ENCODE measurements around the gene TBK1.
"Not testable (repeated sequence)": the region's sequence is repeated elsewhere in the genome, so short reads cannot be mapped to it uniquely, and the experiment has no call there.

Gene TBK1

GRCh38 chr12:64538121-64538520, 86.2 kb downstream of the TBK1 start:
- ATAC-seq (no peak), DNase-seq (no peak)
- no peak overlapping the region for H3K27ac Mint-ChIP-seq
- no peaks in the 10 kb centered on the region for H3K9me3 Mint-ChIP-seq
- H3K27me3 Mint-ChIP-seq: no peaks in the 10 kb centered on the region
- no peak overlapping the region for H3K4me3 Mint-ChIP-seq
- no peaks in the 10 kb centered on the region for H3K4me1 Mint-ChIP-seq

GRCh38 chr12:64542409-64543047, 90.6 kb downstream of the TBK1 start:
- H3K4me1 Mint-ChIP-seq, H3K4me3 Mint-ChIP-seq, H3K27ac Mint-ChIP-seq, H3K9me3 Mint-ChIP-seq, DNase-seq, ATAC-seq, H3K27me3 Mint-ChIP-seq: not testable (repeated sequence)

- Mint-ChIP-seq H3K27ac (no peak overlapping the region), H3K27me3 (no peaks in the 10 kb centered on the region), H3K4me3 (no peak overlapping the region), H3K9me3 (no peaks in the 10 kb centered on the region), H3K4me1 (peaks cover 4% of the 10 kb centered on the region)
- DNase-seq: no peak
- no peak for ATAC-seq
Measured at GRCh38 chr12:64544371-64545080, 92.6 kb downstream of the TBK1 start.

GRCh38 chr12:64545081-64545382, 93.1 kb downstream of the TBK1 start:
- Mint-ChIP-seq H3K27me3 (no peaks in the 10 kb centered on the region), H3K9me3 (no peaks in the 10 kb centered on the region), H3K27ac (no peak overlapping the region), H3K4me1 (peaks cover 9% of the 10 kb centered on the region), H3K4me3 (no peak overlapping the region)
- no peak for DNase-seq
- no peak for ATAC-seq

DNA sequence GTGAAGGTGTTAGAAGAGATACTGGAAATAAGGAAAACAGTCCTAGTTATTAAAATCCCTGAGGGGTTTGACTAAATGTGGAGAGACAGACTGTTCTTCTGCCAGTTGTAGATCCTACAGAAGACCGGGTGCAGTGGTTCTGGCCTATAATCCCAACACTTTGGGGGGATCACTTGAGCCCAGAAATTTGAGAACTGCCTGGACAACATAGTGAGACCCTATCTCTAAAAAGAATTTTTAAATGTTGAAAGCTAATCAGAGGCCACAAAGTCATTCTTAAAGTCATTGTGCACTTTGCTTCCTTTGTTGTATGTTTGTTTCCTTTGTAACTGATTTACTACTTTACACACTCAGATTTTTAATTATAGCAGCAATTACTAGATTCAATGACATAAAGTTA, 97.2 kb downstream of the TBK1 start:
- DNase-seq (no peak), ATAC-seq (no peak)
- peak overlapping the region in 1 of 2 donors; percentile 88 for H3K27ac Mint-ChIP-seq
- peaks cover 9% of the 10 kb centered on the region for H3K4me1 Mint-ChIP-seq
- H3K9me3 Mint-ChIP-seq: no peaks in the 10 kb centered on the region
- H3K4me3 Mint-ChIP-seq: no peak overlapping the region
- no peaks in the 10 kb centered on the region for H3K27me3 Mint-ChIP-seq

DNA sequence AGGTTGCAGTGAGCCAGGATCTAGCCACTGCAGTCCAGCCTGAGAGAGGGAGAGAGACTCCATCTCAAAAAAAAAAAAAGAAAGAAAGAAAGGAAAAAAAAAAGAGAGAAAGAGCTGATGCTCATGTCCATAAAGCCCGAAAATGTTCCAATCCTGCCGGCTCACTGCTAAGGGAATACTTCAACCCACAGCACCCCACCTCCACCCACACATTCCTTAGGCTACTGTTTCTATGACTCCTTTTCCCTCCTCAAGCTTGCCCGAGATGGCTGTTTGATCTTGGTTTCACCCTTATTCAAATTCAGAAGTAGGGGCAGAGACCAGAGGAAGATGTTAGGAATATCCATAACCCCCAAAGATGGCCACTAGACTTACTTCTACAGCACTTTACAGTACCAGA, 98.8 kb downstream of the TBK1 start:
- no peak overlapping the region for H3K4me3 Mint-ChIP-seq
- H3K4me1 Mint-ChIP-seq: peaks cover 9% of the 10 kb centered on the region
- H3K27ac Mint-ChIP-seq: no peak overlapping the region
- DNase-seq (no peak), ATAC-seq (no peak)
- no peaks in the 10 kb centered on the region for H3K27me3 Mint-ChIP-seq
- H3K9me3 Mint-ChIP-seq: no peaks in the 10 kb centered on the region

- ATAC-seq: no peak
- H3K27ac Mint-ChIP-seq: peak overlapping the region in 1 of 2 donors; percentile 9
- DNase-seq: no peak
- no peak overlapping the region for H3K4me3 Mint-ChIP-seq
- peaks cover 9% of the 10 kb centered on the region for H3K4me1 Mint-ChIP-seq
- H3K9me3 Mint-ChIP-seq: no peaks in the 10 kb centered on the region
- no peaks in the 10 kb centered on the region for H3K27me3 Mint-ChIP-seq
Measured at GRCh38 chr12:64551676-64552075, 99.8 kb downstream of the TBK1 start.

Measured in stimulated activated naive CD8-positive, alpha-beta T cell treated with anti-CD3 and anti-CD28 coated beads, Interleukin-15, amount 100 ng/mL, for 72 hours (primary cell).